Keratinocyte (primary cell): ENCODE measurements around the gene NAALADL2.

Experiments
- EZH2 ChIP-seq: IDR thresholded peaks from one replicate; pipeline ENCODE4 v1.6.1; 2012; ENCODE audit warnings: inconsistent platforms, mild to moderate bottlenecking, low read length, moderate library complexity
- TF ChIP-seq, protein P1 (sequence below), 3 experiments: IDR thresholded peaks in 1 of 3; conservative IDR thresholded peaks in 1 of 3; optimal IDR thresholded peaks in 1 of 3; 2 replicates in 2 of 3; 3 replicates in 1 of 3; pipeline versions ENCODE3 to v1.5.1; 2011; ENCODE audit warnings: low read length in 3 of 3, mild to moderate bottlenecking in 3 of 3, moderate library complexity in 2 of 3, control low read depth in 1 of 3, inconsistent platforms in 1 of 3; ENCODE audit not compliant: insufficient read depth in 2 of 3; ENCODE audit errors: extremely low read depth in 1 of 3

DNA sequence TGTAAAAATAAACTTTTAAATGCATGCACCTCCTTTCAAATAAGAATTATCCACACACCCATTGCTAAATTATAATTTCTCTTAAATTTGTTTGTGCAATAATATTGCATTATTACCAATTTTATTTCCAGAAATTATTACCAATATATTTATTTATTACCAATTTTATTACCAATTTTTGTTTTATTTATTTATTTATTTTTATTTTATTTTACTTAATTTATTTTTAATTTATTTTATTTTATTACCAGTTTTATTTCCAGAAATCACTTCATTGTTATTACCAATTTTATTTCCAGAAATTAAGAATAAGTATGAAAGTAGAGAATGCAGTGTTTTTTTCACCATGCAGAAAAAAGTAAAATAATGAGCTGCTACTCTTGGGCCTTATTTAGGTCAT lies 525.4 kb downstream of the NAALADL2 start:
- TF ChIP-seq, protein P1, sequence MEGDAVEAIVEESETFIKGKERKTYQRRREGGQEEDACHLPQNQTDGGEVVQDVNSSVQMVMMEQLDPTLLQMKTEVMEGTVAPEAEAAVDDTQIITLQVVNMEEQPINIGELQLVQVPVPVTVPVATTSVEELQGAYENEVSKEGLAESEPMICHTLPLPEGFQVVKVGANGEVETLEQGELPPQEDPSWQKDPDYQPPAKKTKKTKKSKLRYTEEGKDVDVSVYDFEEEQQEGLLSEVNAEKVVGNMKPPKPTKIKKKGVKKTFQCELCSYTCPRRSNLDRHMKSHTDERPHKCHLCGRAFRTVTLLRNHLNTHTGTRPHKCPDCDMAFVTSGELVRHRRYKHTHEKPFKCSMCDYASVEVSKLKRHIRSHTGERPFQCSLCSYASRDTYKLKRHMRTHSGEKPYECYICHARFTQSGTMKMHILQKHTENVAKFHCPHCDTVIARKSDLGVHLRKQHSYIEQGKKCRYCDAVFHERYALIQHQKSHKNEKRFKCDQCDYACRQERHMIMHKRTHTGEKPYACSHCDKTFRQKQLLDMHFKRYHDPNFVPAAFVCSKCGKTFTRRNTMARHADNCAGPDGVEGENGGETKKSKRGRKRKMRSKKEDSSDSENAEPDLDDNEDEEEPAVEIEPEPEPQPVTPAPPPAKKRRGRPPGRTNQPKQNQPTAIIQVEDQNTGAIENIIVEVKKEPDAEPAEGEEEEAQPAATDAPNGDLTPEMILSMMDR (optimal IDR thresholded peaks at IDR 0.05 in 1 of 3, IDR thresholded peaks at IDR 0.05 in 1 of 3, conservative IDR thresholded peaks at IDR 0.05 in 1 of 3; ENCODE audit: extremely low read depth in 1 of 3, insufficient read depth in 2 of 3, low read length in 3 of 3), result no peak
- no peak for TF ChIP-seq EZH2
